ENCODE results near the gene PDZRN3.

GRCh38 chr3:73364517-73364916, 260.2 kb downstream of the PDZRN3 start:
- TF ChIP-seq GABPA (IDR thresholded peaks at IDR 0.05 in 1 of 2, conservative IDR thresholded peaks at IDR 0.05 in 1 of 2) = no peak
- TF ChIP-seq, protein P1, sequence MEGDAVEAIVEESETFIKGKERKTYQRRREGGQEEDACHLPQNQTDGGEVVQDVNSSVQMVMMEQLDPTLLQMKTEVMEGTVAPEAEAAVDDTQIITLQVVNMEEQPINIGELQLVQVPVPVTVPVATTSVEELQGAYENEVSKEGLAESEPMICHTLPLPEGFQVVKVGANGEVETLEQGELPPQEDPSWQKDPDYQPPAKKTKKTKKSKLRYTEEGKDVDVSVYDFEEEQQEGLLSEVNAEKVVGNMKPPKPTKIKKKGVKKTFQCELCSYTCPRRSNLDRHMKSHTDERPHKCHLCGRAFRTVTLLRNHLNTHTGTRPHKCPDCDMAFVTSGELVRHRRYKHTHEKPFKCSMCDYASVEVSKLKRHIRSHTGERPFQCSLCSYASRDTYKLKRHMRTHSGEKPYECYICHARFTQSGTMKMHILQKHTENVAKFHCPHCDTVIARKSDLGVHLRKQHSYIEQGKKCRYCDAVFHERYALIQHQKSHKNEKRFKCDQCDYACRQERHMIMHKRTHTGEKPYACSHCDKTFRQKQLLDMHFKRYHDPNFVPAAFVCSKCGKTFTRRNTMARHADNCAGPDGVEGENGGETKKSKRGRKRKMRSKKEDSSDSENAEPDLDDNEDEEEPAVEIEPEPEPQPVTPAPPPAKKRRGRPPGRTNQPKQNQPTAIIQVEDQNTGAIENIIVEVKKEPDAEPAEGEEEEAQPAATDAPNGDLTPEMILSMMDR (IDR thresholded peaks at IDR 0.05; ENCODE audit: low read depth, low read length, missing input control) = no peak
- TF ChIP-seq, protein P2, sequence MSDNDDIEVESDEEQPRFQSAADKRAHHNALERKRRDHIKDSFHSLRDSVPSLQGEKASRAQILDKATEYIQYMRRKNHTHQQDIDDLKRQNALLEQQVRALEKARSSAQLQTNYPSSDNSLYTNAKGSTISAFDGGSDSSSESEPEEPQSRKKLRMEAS (IDR thresholded peaks at IDR 0.05) = no peak
- TF ChIP-seq TAF1 (conservative IDR thresholded peaks at IDR 0.05) = no peak
- TF ChIP-seq, protein P3, sequence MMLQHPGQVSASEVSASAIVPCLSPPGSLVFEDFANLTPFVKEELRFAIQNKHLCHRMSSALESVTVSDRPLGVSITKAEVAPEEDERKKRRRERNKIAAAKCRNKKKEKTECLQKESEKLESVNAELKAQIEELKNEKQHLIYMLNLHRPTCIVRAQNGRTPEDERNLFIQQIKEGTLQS (IDR thresholded peaks at IDR 0.05) = no peak
- TF ChIP-seq YY1 (IDR thresholded peaks at IDR 0.05) = no peak
- TF ChIP-seq RXRA (IDR thresholded peaks at IDR 0.05) = no peak
- TF ChIP-seq, protein P4, sequence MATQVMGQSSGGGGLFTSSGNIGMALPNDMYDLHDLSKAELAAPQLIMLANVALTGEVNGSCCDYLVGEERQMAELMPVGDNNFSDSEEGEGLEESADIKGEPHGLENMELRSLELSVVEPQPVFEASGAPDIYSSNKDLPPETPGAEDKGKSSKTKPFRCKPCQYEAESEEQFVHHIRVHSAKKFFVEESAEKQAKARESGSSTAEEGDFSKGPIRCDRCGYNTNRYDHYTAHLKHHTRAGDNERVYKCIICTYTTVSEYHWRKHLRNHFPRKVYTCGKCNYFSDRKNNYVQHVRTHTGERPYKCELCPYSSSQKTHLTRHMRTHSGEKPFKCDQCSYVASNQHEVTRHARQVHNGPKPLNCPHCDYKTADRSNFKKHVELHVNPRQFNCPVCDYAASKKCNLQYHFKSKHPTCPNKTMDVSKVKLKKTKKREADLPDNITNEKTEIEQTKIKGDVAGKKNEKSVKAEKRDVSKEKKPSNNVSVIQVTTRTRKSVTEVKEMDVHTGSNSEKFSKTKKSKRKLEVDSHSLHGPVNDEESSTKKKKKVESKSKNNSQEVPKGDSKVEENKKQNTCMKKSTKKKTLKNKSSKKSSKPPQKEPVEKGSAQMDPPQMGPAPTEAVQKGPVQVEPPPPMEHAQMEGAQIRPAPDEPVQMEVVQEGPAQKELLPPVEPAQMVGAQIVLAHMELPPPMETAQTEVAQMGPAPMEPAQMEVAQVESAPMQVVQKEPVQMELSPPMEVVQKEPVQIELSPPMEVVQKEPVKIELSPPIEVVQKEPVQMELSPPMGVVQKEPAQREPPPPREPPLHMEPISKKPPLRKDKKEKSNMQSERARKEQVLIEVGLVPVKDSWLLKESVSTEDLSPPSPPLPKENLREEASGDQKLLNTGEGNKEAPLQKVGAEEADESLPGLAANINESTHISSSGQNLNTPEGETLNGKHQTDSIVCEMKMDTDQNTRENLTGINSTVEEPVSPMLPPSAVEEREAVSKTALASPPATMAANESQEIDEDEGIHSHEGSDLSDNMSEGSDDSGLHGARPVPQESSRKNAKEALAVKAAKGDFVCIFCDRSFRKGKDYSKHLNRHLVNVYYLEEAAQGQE (IDR thresholded peaks at IDR 0.05) = no peak
- TF ChIP-seq, protein P5, sequence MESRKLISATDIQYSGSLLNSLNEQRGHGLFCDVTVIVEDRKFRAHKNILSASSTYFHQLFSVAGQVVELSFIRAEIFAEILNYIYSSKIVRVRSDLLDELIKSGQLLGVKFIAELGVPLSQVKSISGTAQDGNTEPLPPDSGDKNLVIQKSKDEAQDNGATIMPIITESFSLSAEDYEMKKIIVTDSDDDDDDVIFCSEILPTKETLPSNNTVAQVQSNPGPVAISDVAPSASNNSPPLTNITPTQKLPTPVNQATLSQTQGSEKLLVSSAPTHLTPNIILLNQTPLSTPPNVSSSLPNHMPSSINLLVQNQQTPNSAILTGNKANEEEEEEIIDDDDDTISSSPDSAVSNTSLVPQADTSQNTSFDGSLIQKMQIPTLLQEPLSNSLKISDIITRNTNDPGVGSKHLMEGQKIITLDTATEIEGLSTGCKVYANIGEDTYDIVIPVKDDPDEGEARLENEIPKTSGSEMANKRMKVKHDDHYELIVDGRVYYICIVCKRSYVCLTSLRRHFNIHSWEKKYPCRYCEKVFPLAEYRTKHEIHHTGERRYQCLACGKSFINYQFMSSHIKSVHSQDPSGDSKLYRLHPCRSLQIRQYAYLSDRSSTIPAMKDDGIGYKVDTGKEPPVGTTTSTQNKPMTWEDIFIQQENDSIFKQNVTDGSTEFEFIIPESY (IDR thresholded peaks at IDR 0.05) = no peak
- TF ChIP-seq EGR1 (IDR thresholded peaks at IDR 0.05; ENCODE audit: low read depth in 2 of 2) = no peak
- no peak for TF ChIP-seq SP1 (IDR thresholded peaks at IDR 0.05)
- no peak for TF ChIP-seq JUND (IDR thresholded peaks at IDR 0.05)
- no peak for TF ChIP-seq RAD21 (IDR thresholded peaks at IDR 0.05)
